Naive thymus-derived CD4-positive, alpha-beta T cell (primary cell): Measurements from ENCODE around the gene OSM. TPM values are rescaled to one million over a fixed set of nuclear protein-coding genes. Genes with fewer than 3 reads are reported as not detected.

Experiments
- ATAC-seq: fragments of 150-1000 bp; cut with Tn5 transposase; 2 replicates; pipeline ENCODE4 v1.10.0; 2021; ENCODE audit warnings: mild to moderate bottlenecking, moderate library complexity
- CTCF ChIA-PET: fragments of 350-600 bp; sonication (Branson Sonifier 250); formaldehyde crosslinking; loops from one replicate; lab custom pipeline; 2021; ENCODE audit warnings: antibody characterized with exemption; lab: Charles Lee
- POLR2A ChIA-PET: fragments of 350-600 bp; sonication (Branson Sonifier 250); formaldehyde crosslinking; loops from one replicate; lab custom pipeline; 2021; ENCODE audit warnings: antibody characterized with exemption, inconsistent platforms; lab: Charles Lee
- DNase-seq, 9 donors: peaks; one replicate each; pipeline versions ENCODE4 v3.0.0 to v3.0.0-alpha.2; 2020 to 2022; ENCODE audit warnings: mixed read lengths in 1 of 9
- H3K27ac ChIP-seq: one replicate; pipeline ENCODE4 v1.7.0; 2013; ENCODE audit warnings: mild to moderate bottlenecking, low read depth, low read length, moderate library complexity
- H3K27me3 ChIP-seq, 2 donors: one replicate each; pipeline ENCODE4 v1.7.0; 2013; ENCODE audit warnings: low read length in 2 of 2, mild to moderate bottlenecking in 2 of 2, moderate library complexity in 2 of 2; ENCODE audit not compliant: control insufficient read depth in 2 of 2, insufficient read depth in 2 of 2
- H3K36me3 ChIP-seq, 3 experiments: 1 replicate in 2 of 3; 2 replicates in 1 of 3; pipeline ENCODE4 v1.7.0; 2013; ENCODE audit warnings: low read length in 3 of 3, mild to moderate bottlenecking in 3 of 3, moderate library complexity in 1 of 3; ENCODE audit not compliant: insufficient read depth in 3 of 3, control insufficient read depth in 2 of 3
- H3K4me1 ChIP-seq, 2 donors: one replicate each; pipeline ENCODE4 v1.7.0; 2013; ENCODE audit warnings: low read length in 2 of 2, mild to moderate bottlenecking in 2 of 2, moderate library complexity in 1 of 2; ENCODE audit not compliant: control insufficient read depth in 2 of 2, insufficient read depth in 2 of 2
- H3K4me3 ChIP-seq: 2 replicates; pipeline ENCODE4 v1.7.0; 2013; ENCODE audit warnings: mild to moderate bottlenecking, low read length
- H3K9me3 ChIP-seq, 3 experiments: 1 replicate in 2 of 3; 2 replicates in 1 of 3; pipeline ENCODE4 v1.7.0; 2013; ENCODE audit warnings: low read length in 3 of 3; ENCODE audit not compliant: control insufficient read depth in 2 of 3
- H3K27ac Mint-ChIP-seq, 9 donors: one replicate each; pipeline ENCODE4 v1.8.0; 2020 to 2022; ENCODE audit warnings: mixed read lengths in 9 of 9, mild to moderate bottlenecking in 8 of 9, moderate library complexity in 5 of 9, inconsistent platforms in 2 of 9
- H3K27me3 Mint-ChIP-seq, 5 donors: one replicate each; pipeline ENCODE4 v1.8.0; 2021 to 2022; ENCODE audit warnings: mixed read lengths in 5 of 5, mild to moderate bottlenecking in 1 of 5
- H3K36me3 Mint-ChIP-seq, 5 donors: one replicate each; pipeline ENCODE4 v1.8.0; 2020 to 2022; ENCODE audit warnings: mixed read lengths in 5 of 5, mild to moderate bottlenecking in 3 of 5, inconsistent platforms in 1 of 5
- H3K4me1 Mint-ChIP-seq, 7 donors: one replicate each; pipeline ENCODE4 v1.8.0; 2020 to 2022; ENCODE audit warnings: mixed read lengths in 7 of 7, mild to moderate bottlenecking in 3 of 7, inconsistent platforms in 1 of 7
- H3K4me3 Mint-ChIP-seq, 10 donors: one replicate each; pipeline ENCODE4 v1.8.0; 2020 to 2022; ENCODE audit warnings: mild to moderate bottlenecking in 10 of 10, mixed read lengths in 10 of 10, moderate library complexity in 6 of 10, inconsistent platforms in 2 of 10
- H3K9me3 Mint-ChIP-seq, 11 donors: one replicate each; pipeline ENCODE4 v1.8.0; 2020 to 2022; ENCODE audit warnings: mixed read lengths in 11 of 11, mild to moderate bottlenecking in 4 of 11, inconsistent platforms in 1 of 11, moderate library complexity in 1 of 11
- intact Hi-C, 2 donors: fragments of 100-400 bp; cut with micrococcal nuclease; formaldehyde crosslinking; loops; one replicate each; pipeline ENCODE4 v1.15.1; 2023
- polyA plus RNA-seq, 2 donors: library from polyadenylated mRNA; unstranded; fragments of 300-500 nt; fragmentation: Illumina TruSeq; gene quantifications; one replicate each; pipeline ENCODE4 v1.2.3, GENCODE V29; 2021
- total RNA-seq, 6 experiments: library from RNA in 5 of 6; stranded (reverse) in 5 of 6; gene quantifications; 1 replicate in 5 of 6; 2 replicates in 1 of 6; pipeline ENCODE4 v1.2.3 and lab custom pipeline; 2021 to 2026

OSM gene
- total and polyA plus RNA-seq, 7 experiments from 2014 or later: 0.49 to 158 (median 6.3) TPM

DNA sequence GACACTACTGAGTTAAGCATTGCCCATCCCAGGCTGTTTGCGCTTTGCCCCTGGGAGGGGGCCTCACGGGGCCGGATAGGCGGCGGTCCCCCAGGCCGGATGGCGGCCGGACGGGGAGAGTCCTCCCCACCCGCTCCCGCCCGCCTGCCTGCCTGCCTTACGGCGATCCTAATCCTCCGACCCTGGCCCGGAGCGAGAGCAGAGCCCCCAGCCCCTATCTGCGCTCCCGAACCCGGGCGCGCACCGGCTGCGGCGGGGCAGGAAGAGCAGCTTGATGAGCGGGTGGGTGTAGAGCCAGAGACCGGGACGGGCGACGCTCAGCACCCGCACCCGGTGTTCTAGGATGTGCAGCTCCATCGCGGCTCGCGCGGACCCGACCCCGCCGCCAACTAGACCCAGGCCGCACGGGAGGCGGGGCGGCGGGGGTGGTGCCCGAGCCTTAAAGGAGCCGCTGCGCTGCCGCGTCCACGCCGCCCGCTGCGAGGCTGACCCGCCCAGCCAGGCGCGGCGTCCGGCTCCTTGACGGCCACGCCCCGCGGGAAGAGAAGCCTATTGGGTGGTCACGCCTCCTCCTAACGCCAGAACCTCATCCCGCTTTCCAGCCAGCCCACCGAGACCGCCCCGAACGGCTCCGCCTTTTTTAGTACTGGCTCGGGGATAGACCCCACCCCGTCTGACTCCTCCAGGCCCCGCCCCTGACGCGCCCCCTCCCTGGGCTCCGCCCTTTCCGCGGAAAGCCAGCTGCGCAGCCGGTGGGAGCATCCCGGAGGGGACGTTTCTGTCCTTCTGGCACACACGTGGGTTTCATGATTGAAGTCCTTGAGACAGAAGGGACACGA is 22.7 kb upstream of the OSM start, which contains the start of gene CASTOR1:
Gene CASTOR1, minus strand, starts transcription at position 365 of the 839 bp plus-strand sequence. Its CDS starts 8 bp downstream, at position 357.
- Histone ChIP-seq H3K27me3 (no peaks in the 10 kb centered on the region), H3K9me3 (no peaks in the 10 kb centered on the region), H3K4me3 (peak within 1 kb of the TSS; percentile 80), H3K4me1 (peaks cover 25 to 27% of the 10 kb centered on the region in 2 donors), H3K27ac (peak within 1 kb of the TSS; percentile 75), H3K36me3 (peaks cover 0 to 49% (median 19%) of the 10 kb centered on the region in 3 experiments)
- DNase-seq (peak; percentile 78 to 97 (median 84)), ATAC-seq (peak; percentile 89)
- H3K36me3 Mint-ChIP-seq: peaks cover 5 to 23% (median 11%) of the 10 kb centered on the region in 5 donors
- intact Hi-C loops: loop anchor here (1.0 to 5.0 kb wide), 11 partner anchors 16 to 793 kb away; partner anchors contain the start of genes SF3A1 (in 2 of the 2), SMTN (in 1 of the 2), TBC1D10A (in 1 of the 2) and UQCR10 (in 1 of the 2)
- ChIA-PET POLR2A (interaction anchor here (1.0 to 32.8 kb wide), 12 partner anchors 9 to 183 kb away, joined by 3 to 1265 read pairs (median 10); partner anchors contain the start of genes CCDC157, OSM, RNF215 and SEC14L2), CTCF (interaction anchor here (1.0 to 8.8 kb wide), 22 partner anchors 12 to 195 kb away, joined by 3 to 157 read pairs (median 7); partner anchors contain the start of genes CCDC157, MTFP1, OSM and RNF215)
- H3K27me3 Mint-ChIP-seq: no peaks in the 10 kb centered on the region
- no peaks in the 10 kb centered on the region for H3K9me3 Mint-ChIP-seq
- peak within 1 kb of the TSS; percentile 85 to 96 (median 92) for H3K27ac Mint-ChIP-seq
- H3K4me3 Mint-ChIP-seq: peak within 1 kb of the TSS; percentile 87 to 93 (median 90)
- H3K4me1 Mint-ChIP-seq: peaks cover 12 to 55% (median 39%) of the 10 kb centered on the region in 7 donors

DNA sequence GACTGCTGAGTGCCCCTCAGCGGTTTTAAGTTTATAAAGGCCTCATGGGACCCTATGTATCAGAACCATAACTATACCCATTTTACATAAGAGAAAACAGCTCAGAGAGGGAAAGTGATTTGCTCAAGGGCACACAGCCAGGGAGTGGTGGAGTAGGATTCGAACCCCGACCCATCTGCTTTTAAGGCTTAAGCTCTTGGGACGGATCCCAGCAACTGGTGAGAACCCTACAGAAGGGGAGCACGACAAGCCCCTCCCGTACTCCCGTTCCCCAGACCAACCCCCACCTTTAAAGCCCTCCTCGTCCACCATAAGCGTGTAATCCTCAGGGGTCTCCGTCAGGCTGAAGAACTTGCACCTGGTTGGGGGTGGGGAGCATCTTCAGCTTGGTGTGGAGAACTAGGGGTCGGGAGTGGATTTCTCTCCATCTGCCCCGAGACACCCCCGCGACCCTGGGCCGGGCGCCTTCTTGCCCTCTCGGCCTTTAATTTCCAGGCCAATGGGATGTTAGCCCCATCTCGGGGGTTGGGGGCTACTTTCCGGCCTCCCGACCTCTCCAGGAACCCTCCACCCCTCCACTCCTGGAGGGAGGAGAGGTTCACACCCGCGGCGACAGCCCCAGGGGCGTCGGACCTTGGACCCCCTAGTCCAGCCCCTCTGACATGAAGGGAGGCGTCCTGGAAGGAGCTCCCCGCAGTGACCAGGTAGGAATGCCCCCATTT is 21.9 kb upstream of the OSM start:
- Histone ChIP-seq H3K9me3 (no peaks in the 10 kb centered on the region), H3K27ac (peak overlapping the region; percentile 75), H3K36me3 (peaks cover 0 to 41% (median 11%) of the 10 kb centered on the region in 3 experiments), H3K4me1 (peaks cover 25 to 27% of the 10 kb centered on the region in 2 donors), H3K27me3 (no peaks in the 10 kb centered on the region), H3K4me3 (peak overlapping the region; percentile 80)
- peaks cover 13 to 47% (median 40%) of the 10 kb centered on the region in 7 donors for H3K4me1 Mint-ChIP-seq
- H3K4me3 Mint-ChIP-seq: peak overlapping the region; percentile 82 to 93 (median 88)
- no peaks in the 10 kb centered on the region for H3K9me3 Mint-ChIP-seq
- no peak for ATAC-seq
- peaks cover 4 to 15% (median 8%) of the 10 kb centered on the region in 5 donors for H3K36me3 Mint-ChIP-seq
- H3K27me3 Mint-ChIP-seq: no peaks in the 10 kb centered on the region
- peak in 1 of 9 donors; percentile 26 for DNase-seq
- ChIA-PET CTCF (interaction anchor here (0.5 to 8.8 kb wide), 36 partner anchors 7 to 196 kb away, joined by 3 to 157 read pairs (median 6); partner anchors contain the start of genes CCDC157, MTFP1, OSM and RNF215), POLR2A (interaction anchor here (1.1 to 32.8 kb wide), 13 partner anchors 9 to 182 kb away, joined by 3 to 1265 read pairs (median 7); partner anchors contain the start of genes CCDC157, OSM, RNF215 and SEC14L2)
- intact Hi-C loops: loop anchor here (1.0 to 5.0 kb wide), 12 partner anchors 17 to 794 kb away; partner anchors contain the start of genes SF3A1 (in 2 of the 2), SMTN (in 1 of the 2), TBC1D10A (in 1 of the 2) and UQCR10 (in 1 of the 2)
- peak overlapping the region; percentile 74 to 96 (median 91) for H3K27ac Mint-ChIP-seq

DNA sequence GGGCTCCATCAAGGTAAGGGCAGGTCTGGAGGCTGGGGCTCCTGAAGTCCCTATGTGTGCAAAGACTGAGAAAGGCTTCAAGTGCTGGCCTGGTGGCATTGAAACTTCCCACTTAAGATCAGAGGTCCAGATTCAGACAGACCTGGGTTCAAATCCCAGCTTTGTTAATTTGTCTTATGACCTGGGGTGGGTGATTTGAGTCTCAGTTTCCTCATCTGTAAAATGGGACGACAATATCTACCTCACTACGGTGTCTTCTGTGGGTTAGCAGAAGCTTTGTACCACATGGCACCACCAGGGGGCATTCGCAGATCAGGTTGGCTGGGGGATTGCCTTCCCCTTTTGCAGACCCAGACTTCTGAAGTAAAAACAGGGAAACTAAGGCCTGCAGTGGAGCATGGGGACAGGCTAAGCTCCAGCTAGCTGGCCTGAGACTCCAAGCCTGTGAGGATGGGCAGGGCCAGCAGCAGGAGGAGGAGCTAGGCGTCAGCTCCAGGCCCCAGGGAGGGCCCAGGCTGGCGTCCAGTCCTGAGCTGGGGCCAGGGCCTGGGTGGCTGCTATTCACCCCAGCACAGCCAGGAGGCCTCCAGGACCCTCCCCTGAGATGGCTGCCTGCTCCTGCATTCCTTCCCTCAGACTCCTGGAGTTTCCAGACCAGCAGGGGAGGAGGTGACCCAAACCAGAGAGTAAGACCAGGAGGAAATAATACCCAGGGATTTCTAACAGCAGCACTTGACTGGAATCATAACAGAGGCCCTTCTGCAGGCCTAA is 21.2 kb upstream of the OSM start:
- CTCF ChIA-PET: interaction anchor here (0.6 to 8.8 kb wide), 37 partner anchors 8 to 197 kb away, joined by 3 to 157 read pairs (median 6); partner anchors contain the start of genes CCDC157, MTFP1, OSM and RNF215
- POLR2A ChIA-PET: interaction anchor here (0.6 to 32.8 kb wide), 12 partner anchors 12 to 1386 kb away, joined by 3 to 1265 read pairs (median 10); partner anchors contain the start of genes CCDC157, OSM, RNF215 and SEC14L2
- H3K27ac Mint-ChIP-seq: peak overlapping the region; percentile 74 to 96 (median 91)
- DNase-seq: peak; percentile 70 to 91 (median 88)
- peaks cover 17 to 51% (median 36%) of the 10 kb centered on the region in 7 donors for H3K4me1 Mint-ChIP-seq
- peak overlapping the region; percentile 82 to 93 (median 88) for H3K4me3 Mint-ChIP-seq
- peaks cover 0 to 9% (median 8%) of the 10 kb centered on the region in 5 donors for H3K36me3 Mint-ChIP-seq
- H3K36me3 ChIP-seq: peaks cover 0 to 34% (median 10%) of the 10 kb centered on the region in 3 experiments
- H3K9me3 ChIP-seq: no peaks in the 10 kb centered on the region
- H3K27me3 ChIP-seq: no peaks in the 10 kb centered on the region
- H3K4me1 ChIP-seq: peaks cover 27 to 28% of the 10 kb centered on the region in 2 donors
- no peaks in the 10 kb centered on the region for H3K9me3 Mint-ChIP-seq
- peak overlapping the region; percentile 75 for H3K27ac ChIP-seq
- peak overlapping the region; percentile 80 for H3K4me3 ChIP-seq
- no peaks in the 10 kb centered on the region for H3K27me3 Mint-ChIP-seq
- ATAC-seq: peak; percentile 66
- intact Hi-C loops: loop anchor here (1.0 to 5.0 kb wide), 8 partner anchors 25 to 794 kb away; partner anchors contain the start of genes RNF215 (in 2 of the 2), SMTN (in 1 of the 2), UQCR10 (in 1 of the 2) and ZMAT5 (in 1 of the 2)

DNA sequence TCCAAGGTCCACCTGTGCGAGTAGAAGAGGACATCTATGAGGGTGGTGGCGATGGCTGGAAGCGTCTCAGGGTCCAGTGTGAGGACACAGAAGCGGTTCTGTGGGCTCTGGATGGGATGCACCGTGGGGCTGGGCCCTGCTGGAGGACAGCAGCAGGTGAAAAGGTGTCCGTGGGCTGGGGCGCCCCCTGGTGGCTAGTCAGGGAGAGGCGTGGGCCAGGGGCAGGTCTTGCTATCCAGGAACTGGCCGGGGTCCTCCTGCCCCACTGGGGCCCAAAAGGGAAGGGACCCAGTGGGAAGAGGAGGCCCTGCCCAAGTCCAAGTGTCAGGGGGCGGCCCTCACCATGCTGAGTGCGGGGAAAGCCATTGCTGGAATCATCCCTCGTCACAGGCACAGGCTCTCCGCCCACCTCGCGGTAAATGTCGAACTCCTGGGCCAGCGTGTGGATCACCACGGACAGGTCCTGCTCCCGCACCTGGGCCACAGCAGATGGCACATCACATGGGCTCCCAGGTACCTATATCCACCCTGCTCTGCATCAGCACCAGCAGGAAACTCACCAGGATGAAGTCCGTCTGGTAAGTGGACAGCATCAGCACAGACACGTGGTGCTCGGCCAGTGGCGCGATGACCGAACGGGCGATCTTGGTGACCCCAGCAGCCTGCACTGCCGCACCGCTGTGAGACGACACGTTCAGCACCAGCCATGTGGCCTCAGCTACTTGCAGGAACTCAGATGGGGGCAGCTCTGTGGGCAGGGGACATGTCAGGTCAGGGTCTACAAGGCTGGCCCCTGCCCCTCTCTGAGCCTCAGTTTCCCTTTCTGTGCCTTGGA is 20.4 kb upstream of the OSM start:
- DNase-seq (peak; percentile 71 to 93 (median 85)), ATAC-seq (peak; percentile 41)
- Histone ChIP-seq H3K27ac (no peak overlapping the region), H3K36me3 (peaks cover 0 to 26% (median 5%) of the 10 kb centered on the region in 3 experiments), H3K27me3 (no peaks in the 10 kb centered on the region), H3K4me3 (no peak overlapping the region), H3K4me1 (peaks cover 27 to 35% of the 10 kb centered on the region in 2 donors), H3K9me3 (no peaks in the 10 kb centered on the region)
- Mint-ChIP-seq H3K27me3 (no peaks in the 10 kb centered on the region), H3K27ac (peak overlapping the region in 5 of 9 donors; percentile 70 to 95 (median 74)), H3K4me3 (peak overlapping the region in 1 of 10 donors; percentile 33), H3K4me1 (peaks cover 17 to 57% (median 40%) of the 10 kb centered on the region in 7 donors), H3K9me3 (no peaks in the 10 kb centered on the region), H3K36me3 (peaks cover 0 to 12% (median 7%) of the 10 kb centered on the region in 5 donors)
- ChIA-PET CTCF (interaction anchor here (0.6 to 8.8 kb wide), 32 partner anchors 7 to 199 kb away, joined by 3 to 157 read pairs (median 6); partner anchors contain the start of genes CCDC157, MTFP1, OSM and RNF215), POLR2A (interaction anchor here (0.6 to 32.8 kb wide), 10 partner anchors 11 to 1387 kb away, joined by 3 to 1265 read pairs (median 16); partner anchors contain the start of genes CCDC157, OSM, RNF215 and SEC14L2)
- intact Hi-C loops: loop anchor here (1.0 to 5.0 kb wide), 5 partner anchors 24 to 795 kb away; partner anchors contain the start of genes RNF215 (in 2 of the 2) and SMTN (in 1 of the 2)
